Activated naive CD8-positive, alpha-beta T cell treated with anti-CD3 and anti-CD28 coated beads for 36 hours (primary cell): ENCODE measurements around the gene COL6A3. TPM values are rescaled to one million over a fixed set of nuclear protein-coding genes. Genes with fewer than 3 reads are reported as not detected.

Source experiments
- DNase-seq: peaks from one replicate; pipeline ENCODE4 v3.0.0; 2021
- H3K27ac Mint-ChIP-seq: one replicate; pipeline ENCODE4 v1.8.0; 2022; ENCODE audit warnings: mild to moderate bottlenecking, moderate library complexity, mixed read lengths
- H3K27me3 Mint-ChIP-seq: one replicate; pipeline ENCODE4 v1.8.0; 2022; ENCODE audit warnings: mild to moderate bottlenecking, mixed read lengths
- H3K36me3 Mint-ChIP-seq: one replicate; pipeline ENCODE4 v1.8.0; 2021; ENCODE audit warnings: mild to moderate bottlenecking, mixed read lengths
- H3K4me1 Mint-ChIP-seq: one replicate; pipeline ENCODE4 v1.8.0; 2021; ENCODE audit warnings: mixed read lengths
- H3K4me3 Mint-ChIP-seq: one replicate; pipeline ENCODE4 v1.8.0; 2022; ENCODE audit warnings: mild to moderate bottlenecking, moderate library complexity, mixed read lengths
- H3K9me3 Mint-ChIP-seq: one replicate; pipeline ENCODE4 v1.8.0; 2022; ENCODE audit warnings: mixed read lengths
- total RNA-seq, 2 experiments: library from RNA; stranded (reverse); gene quantifications; one replicate each; pipeline ENCODE4 v1.2.3, GENCODE V29; 2021

The COL6A3 gene
- total RNA-seq, 2 experiments from 2014 or later = 0.76 to 1.3 TPM

DNA sequence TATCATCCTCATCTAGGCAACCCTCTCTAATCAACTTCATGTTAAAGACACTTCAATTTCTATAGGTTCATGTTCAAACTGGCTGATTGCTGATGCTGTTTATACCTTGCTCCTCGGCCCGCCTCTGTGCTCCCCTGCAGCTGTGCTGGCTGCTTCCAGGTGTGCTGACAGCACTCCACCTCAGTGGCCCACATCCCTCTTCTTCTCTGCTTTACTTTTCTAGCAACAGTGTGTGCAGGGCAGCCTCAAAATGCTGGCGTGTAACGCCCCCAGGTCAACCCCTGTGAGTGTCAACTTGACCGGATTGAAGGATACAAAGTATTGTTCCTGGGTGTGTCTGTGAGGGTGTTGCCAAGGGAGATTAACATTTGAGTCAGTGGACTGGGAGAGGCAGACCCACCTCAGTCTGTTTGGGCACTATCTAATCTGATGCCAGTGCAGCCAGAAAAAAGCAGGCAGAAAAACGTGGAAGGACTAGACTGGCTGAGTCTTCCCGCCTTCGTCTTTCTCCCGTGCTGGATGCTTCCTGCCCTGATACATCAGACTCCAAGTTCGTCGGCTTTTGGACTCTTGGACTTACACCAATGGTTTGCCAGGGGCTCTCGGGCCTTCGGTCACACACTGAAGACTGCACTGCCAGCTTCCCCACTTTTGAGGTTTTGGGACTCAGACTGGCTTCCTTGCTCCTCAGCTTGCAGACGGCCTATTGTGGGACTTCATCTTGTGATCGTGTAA lies 94.7 kb downstream of the COL6A3 start:
- no peak for DNase-seq
- Mint-ChIP-seq H3K4me1 (no peaks in the 10 kb centered on the region), H3K4me3 (no peak overlapping the region), H3K9me3 (no peaks in the 10 kb centered on the region), H3K27me3 (no peaks in the 10 kb centered on the region), H3K36me3 (no peaks in the 10 kb centered on the region), H3K27ac (no peak overlapping the region)

DNA sequence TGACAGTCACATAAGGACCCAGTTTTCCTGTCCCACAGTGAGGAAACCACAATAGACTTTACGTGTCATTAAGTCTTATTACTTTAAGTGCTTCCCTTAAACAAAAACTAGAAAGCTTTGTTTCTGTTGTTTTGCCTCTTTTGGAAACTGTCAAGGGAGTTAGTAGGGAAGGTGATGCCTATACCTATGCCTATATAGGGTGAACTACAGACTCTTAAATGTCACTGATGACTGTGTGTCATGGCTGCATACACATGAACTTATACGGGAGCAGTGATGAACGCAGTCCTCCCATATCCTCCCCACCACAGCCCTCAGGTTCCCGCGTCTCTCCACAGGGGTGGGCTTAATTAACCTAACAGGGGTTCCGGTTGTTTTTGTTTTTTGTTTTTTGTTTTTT lies 97.6 kb downstream of the COL6A3 start:
- DNase-seq = no peak
- Mint-ChIP-seq H3K27ac (no peak overlapping the region), H3K27me3 (no peaks in the 10 kb centered on the region), H3K4me3 (no peak overlapping the region), H3K4me1 (no peaks in the 10 kb centered on the region), H3K36me3 (no peaks in the 10 kb centered on the region), H3K9me3 (no peaks in the 10 kb centered on the region)

DNA sequence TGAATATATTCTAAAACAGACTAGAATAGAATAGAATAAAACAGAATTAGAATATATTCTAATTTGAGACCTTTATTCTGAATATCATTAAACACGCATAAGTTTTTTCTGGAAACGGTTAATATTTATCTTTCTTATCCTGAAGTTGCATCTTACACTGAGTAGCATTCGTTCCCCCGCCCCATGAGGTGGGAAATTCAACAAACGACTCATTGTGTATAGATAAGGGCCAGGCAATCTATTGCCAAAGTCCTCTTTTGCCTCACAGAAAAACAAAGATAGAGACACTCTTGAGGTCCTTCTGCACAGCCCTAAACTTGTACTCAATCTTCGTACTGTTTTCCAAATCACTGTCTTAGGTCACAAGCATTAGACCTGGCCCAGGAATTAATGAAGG lies 98.1 kb downstream of the COL6A3 start:
- H3K36me3 Mint-ChIP-seq = no peaks in the 10 kb centered on the region
- no peak overlapping the region for H3K27ac Mint-ChIP-seq
- H3K9me3 Mint-ChIP-seq = no peaks in the 10 kb centered on the region
- H3K4me1 Mint-ChIP-seq = no peaks in the 10 kb centered on the region
- no peak for DNase-seq
- no peak overlapping the region for H3K4me3 Mint-ChIP-seq
- H3K27me3 Mint-ChIP-seq = no peaks in the 10 kb centered on the region

DNA sequence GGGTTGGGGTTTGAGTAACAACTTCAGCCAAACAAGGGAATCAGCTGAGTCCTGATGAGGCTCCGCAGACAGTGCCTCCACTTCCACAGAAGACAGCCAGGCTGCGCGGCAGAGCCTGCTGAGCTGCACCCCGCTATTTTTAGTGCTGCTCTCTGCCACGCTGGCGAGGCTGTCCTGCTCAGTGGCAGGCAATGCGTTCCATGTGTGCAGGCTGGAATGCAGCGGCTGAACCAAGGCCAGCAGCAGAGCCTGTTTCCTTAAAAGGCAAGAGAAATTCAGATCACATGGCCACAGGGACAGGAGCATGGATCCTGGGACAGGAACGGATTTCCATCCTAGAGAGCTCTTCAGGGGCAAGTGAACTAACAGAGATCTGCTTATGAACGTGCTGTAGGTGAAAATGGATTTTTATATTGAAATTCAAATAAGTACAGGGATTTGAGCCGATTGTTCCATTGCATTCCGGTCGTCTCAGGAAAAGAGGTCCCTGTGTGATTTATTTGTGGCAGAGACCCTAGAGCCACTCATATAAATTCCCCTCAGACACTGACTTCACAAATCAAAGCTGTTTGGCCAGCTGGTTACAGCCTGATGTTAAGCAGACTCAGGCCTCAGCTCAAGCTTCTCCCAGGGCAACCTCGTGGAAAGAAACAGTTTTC lies 98.7 kb downstream of the COL6A3 start:
- Mint-ChIP-seq H3K27ac (no peak overlapping the region), H3K9me3 (no peaks in the 10 kb centered on the region), H3K4me1 (no peaks in the 10 kb centered on the region), H3K4me3 (no peak overlapping the region), H3K27me3 (no peaks in the 10 kb centered on the region), H3K36me3 (no peaks in the 10 kb centered on the region)
- DNase-seq = no peak

DNA sequence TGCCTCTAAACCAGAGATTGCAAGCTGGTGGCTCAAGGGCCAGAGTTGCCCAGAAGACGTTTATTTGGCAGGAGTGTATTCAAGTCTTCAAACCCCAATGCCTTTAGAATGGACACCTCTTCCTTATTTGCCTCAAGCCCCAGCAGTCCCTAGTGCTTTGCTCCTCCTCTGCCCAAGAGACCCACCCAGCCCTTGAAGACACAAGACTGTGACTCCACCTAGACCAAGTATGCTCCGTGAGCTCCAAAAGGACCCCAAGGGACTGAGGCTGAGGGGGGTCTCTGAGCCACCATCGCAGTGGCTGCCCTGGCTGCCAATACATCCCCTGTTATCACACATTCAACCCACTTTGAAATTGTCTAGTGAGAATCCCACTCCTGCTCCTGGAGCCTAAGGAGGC lies 99.3 kb downstream of the COL6A3 start:
- Mint-ChIP-seq H3K4me3 (no peak overlapping the region), H3K27ac (no peak overlapping the region), H3K36me3 (no peaks in the 10 kb centered on the region), H3K27me3 (no peaks in the 10 kb centered on the region), H3K9me3 (no peaks in the 10 kb centered on the region), H3K4me1 (no peaks in the 10 kb centered on the region)
- DNase-seq = no peak

DNA sequence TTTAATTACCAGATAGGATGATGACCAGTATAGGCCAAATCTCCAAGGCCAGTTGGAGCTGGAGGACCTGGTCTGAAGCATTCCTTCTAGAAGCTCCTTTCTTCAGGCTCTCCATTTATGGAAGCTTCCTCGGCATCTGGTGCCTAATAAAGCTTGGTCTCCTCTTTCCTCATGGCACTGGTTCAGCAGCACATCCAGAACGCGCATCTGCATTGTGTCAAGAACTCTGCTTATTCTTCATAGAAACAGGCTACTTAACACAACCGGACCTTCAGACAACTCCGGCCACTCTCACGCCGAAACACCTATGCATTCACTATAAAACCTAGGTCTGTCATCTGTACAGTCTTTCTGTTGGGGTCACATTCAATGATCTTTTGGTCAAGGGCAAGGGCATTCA lies 99.8 kb downstream of the COL6A3 start:
- H3K27me3 Mint-ChIP-seq = no peaks in the 10 kb centered on the region
- no peaks in the 10 kb centered on the region for H3K36me3 Mint-ChIP-seq
- no peak overlapping the region for H3K27ac Mint-ChIP-seq
- DNase-seq = no peak
- no peak overlapping the region for H3K4me3 Mint-ChIP-seq
- H3K4me1 Mint-ChIP-seq = no peaks in the 10 kb centered on the region
- no peaks in the 10 kb centered on the region for H3K9me3 Mint-ChIP-seq

DNA sequence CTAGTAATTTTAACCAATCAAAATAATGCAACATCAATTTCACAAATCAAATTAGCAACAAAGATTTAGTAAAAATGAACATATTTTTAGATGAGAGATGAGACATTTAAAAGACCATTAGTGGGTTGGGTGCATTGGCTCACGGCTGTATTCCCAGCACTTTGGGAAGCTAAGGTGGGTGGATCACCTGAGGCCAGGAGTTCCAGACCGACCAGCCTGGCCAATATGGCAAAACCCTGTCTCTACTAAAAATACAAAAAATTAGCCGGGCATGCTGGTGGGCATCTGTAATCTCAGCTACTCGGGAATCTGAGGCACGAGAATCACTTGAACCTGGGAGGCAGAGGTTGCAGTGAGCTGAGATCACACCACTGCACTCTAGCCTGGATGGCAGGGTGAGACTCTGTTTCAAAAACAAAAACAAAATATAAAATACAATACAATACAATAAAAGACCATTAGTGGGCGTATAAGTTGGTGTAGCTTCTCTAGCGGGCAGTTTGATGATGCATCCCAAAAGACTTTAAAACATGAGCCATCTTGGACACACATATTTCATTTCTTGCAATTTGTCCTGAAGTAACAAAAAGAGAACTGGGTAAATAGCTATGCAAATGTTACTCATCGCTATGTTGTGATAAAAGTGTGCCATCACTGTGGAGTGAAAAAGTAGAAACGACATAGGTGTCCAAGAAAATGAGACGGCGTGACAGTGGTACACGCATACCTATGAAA lies 101.8 kb downstream of the COL6A3 start:
- Mint-ChIP-seq H3K4me3 (no peak overlapping the region), H3K9me3 (no peaks in the 10 kb centered on the region), H3K36me3 (no peaks in the 10 kb centered on the region), H3K27me3 (no peaks in the 10 kb centered on the region), H3K4me1 (no peaks in the 10 kb centered on the region), H3K27ac (no peak overlapping the region)
- no peak for DNase-seq

DNA sequence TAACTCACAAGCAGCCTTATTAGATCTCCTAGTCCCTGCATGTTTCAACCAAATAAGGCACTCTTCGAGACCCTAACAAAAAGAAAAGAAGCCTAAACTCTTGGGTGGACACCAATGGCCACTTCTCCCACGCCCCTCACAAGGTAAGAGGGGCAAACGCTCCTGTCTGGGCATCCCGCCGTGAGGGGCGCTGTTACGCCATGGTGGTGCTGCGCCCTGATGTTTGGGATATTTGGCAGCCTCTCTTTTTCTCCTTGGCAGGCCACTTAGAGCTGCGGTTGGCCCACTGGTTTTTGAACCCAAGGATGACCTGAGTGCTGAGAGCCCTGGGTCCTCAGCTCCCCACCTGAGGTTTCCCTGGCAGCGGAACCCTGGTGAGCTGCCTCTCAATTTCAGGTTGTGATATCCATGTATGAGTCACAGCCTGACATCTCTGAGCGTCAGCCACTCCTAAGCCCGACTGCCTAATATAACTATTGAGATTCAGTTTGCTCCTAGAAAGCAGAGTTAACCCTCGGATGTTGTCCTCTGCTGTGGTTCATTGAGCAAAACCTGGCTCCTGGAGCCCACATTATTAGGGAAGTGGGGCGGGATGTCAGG lies 103.3 kb downstream of the COL6A3 start:
- H3K4me1 Mint-ChIP-seq = no peaks in the 10 kb centered on the region
- H3K9me3 Mint-ChIP-seq = no peaks in the 10 kb centered on the region
- no peaks in the 10 kb centered on the region for H3K36me3 Mint-ChIP-seq
- no peak for DNase-seq
- no peak overlapping the region for H3K4me3 Mint-ChIP-seq
- no peak overlapping the region for H3K27ac Mint-ChIP-seq
- H3K27me3 Mint-ChIP-seq = no peaks in the 10 kb centered on the region

DNA sequence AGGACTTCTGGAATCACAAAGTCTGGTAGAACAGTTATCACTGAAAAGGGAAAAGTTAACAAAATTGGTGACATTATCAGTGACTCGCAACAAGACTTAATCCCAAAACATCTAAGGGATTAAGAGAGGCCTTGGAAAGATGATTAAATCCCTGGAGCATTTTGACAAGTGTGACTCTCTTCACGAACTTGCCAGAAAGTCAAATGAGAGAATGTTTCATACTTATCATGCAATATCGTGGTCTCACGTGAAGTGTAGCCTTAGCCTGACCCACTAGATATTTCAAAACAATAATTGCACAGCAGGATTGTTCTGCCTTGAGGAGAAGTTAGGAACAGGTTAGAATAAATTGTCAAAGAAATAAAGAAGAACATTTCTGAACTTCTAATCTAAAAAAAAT lies 104.5 kb downstream of the COL6A3 start:
- Mint-ChIP-seq H3K4me3 (no peak overlapping the region), H3K27ac (no peak overlapping the region), H3K27me3 (no peaks in the 10 kb centered on the region), H3K9me3 (peaks cover under 1% of the 10 kb centered on the region), H3K4me1 (no peaks in the 10 kb centered on the region), H3K36me3 (no peaks in the 10 kb centered on the region)
- DNase-seq = no peak

DNA sequence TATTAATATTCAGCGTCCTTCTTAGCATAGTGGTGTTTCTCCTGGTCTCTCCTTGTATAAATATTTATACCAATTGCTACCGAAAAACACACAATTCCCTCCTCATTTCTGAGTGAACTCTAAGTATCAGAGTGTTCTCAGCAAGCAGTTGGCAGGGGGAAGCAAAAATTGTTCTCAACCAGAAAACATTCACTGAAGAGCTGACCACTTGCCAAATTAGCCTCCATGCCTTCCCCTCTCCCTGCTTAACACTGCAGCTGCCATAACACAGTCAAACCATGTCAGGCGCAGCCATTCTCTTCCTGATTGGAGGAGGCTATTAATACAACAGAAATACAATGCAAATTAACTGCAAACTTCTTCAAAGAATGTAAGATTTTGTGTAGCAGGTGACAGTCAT lies 105.0 kb downstream of the COL6A3 start:
- no peak for DNase-seq
- H3K9me3 Mint-ChIP-seq = peaks cover 3% of the 10 kb centered on the region
- no peak overlapping the region for H3K27ac Mint-ChIP-seq
- H3K4me3 Mint-ChIP-seq = no peak overlapping the region
- peaks cover 1% of the 10 kb centered on the region for H3K36me3 Mint-ChIP-seq
- H3K27me3 Mint-ChIP-seq = no peaks in the 10 kb centered on the region
- no peaks in the 10 kb centered on the region for H3K4me1 Mint-ChIP-seq

DNA sequence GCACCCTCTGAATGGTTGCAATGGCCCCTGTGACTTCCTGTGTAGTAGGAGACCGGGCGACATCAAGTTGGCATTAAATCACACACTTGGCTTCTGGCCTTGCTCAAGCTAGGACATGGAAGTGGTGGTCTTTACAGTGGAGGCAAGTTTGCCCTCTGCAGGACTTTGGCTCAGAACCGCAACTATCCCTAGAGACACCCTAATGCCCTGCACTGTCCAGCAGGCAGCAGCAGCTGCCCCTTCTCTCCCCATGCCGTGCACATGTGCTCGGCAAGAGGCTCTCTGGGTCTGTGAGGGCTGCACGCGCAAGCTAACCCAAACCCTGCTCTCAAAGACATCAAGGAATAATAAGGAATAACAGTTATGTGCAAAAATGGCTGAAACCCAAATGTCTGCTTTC lies 106.5 kb downstream of the COL6A3 start:
- Mint-ChIP-seq H3K4me3 (no peak overlapping the region), H3K27me3 (no peaks in the 10 kb centered on the region), H3K9me3 (peaks cover 10% of the 10 kb centered on the region), H3K27ac (no peak overlapping the region), H3K4me1 (no peaks in the 10 kb centered on the region), H3K36me3 (peaks cover 1% of the 10 kb centered on the region)
- no peak for DNase-seq

DNA sequence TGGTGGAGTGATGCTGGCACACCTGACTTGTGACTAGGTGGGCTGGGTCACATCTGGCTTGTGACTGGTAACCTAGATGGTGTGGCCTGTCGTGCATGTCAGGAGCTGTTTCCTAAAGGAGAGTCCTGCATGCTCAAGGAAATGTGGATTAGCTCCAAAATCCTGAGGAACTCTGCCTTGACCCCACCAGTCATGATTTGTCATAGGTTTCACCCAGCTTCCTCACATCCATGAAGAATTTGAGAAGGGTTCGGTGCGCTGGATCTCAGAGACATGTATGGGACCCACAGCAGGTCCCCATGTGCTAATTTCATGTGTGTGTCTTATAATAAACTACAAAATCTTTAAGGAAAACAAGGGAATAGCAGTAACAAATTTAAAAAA lies 107.2 kb downstream of the COL6A3 start:
- Mint-ChIP-seq H3K4me1 (no peaks in the 10 kb centered on the region), H3K27ac (no peak overlapping the region), H3K4me3 (no peak overlapping the region), H3K36me3 (peaks cover 1% of the 10 kb centered on the region), H3K27me3 (no peaks in the 10 kb centered on the region), H3K9me3 (peaks cover 13% of the 10 kb centered on the region)
- no peak for DNase-seq

DNA sequence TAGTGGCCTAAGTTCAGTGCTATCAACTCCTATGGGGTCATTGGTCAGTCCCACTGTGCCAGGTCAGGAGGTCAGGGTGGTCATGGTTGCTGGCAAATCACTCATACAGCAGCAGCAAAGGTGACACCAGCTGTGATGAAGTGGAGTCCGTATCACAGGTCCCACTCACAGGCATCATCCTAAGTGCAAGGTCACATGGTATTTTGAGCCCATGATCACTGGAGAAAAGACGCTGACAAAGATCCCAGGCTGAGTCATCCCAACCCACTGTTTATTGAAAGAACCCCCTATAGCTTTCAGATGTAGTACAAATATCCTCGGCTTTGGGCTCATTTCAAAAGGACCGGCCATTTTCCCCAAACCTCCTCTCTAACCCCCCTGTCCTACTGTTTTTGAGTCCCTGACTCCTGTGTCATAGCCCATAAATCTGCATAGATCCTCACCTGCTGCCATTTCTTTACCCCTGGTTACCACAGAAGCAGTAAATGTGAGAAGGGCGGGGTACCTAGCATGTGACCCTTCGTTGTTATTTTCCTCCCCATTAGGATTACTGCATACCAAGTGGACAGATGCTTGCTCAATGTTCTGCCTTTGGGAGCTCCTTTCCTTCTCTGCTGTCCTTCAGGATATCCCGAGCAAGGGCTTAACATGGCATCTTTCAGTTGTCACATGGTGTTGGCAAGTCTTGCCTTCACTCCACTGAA lies 107.7 kb downstream of the COL6A3 start:
- no peaks in the 10 kb centered on the region for H3K27me3 Mint-ChIP-seq
- H3K36me3 Mint-ChIP-seq = peaks cover 1% of the 10 kb centered on the region
- no peaks in the 10 kb centered on the region for H3K4me1 Mint-ChIP-seq
- H3K27ac Mint-ChIP-seq = no peak overlapping the region
- no peak for DNase-seq
- peaks cover 13% of the 10 kb centered on the region for H3K9me3 Mint-ChIP-seq
- H3K4me3 Mint-ChIP-seq = no peak overlapping the region

DNA sequence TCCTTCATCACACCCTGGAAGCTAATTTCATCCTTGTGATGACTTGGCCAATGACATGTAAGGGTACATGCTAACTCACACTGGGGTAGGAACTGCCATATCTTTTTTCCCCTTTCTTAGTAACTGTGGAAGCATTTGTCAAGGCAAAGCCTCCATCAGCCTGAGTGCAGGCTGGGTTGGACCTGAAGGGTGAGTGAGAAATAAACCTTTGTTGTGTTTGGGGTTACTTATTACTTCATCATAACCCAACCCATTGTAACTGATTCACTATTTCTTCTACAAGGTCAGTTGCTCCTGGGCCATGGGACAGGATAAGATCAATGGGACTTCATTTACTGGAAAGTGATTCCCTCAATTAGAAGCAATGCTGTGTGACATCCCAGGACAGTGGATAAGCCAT lies 108.4 kb downstream of the COL6A3 start:
- Mint-ChIP-seq H3K27me3 (no peaks in the 10 kb centered on the region), H3K27ac (no peak overlapping the region), H3K4me1 (no peaks in the 10 kb centered on the region), H3K4me3 (no peak overlapping the region), H3K36me3 (peaks cover 1% of the 10 kb centered on the region), H3K9me3 (peaks cover 13% of the 10 kb centered on the region)
- DNase-seq = no peak
